ENCODE data around the gene PDYN. TPM values are rescaled to one million over a fixed set of nuclear protein-coding genes. Genes with fewer than 3 reads are reported as not detected.
"Not testable (repeated sequence)": the region's sequence is repeated elsewhere in the genome, so short reads cannot be mapped to it uniquely, and the experiment has no call there.

The PDYN gene
- polyA plus RNA-seq, 1 donor (not counting 4 experiments of a cell fraction or from before 2014, with no cell fraction given), result not detected

GRCh38 chr20:2038161-2038560 lies 44.3 kb upstream of the PDYN start:
- no peaks in the 10 kb centered on the region for H3K9me3 ChIP-seq (ENCODE audit: control insufficient read depth, low read depth, low read length)

GRCh38 chr20:2037296-2037914 lies 43.5 kb upstream of the PDYN start:
- peaks cover 8% of the 10 kb centered on the region for H3K27me3 ChIP-seq (ENCODE audit: control insufficient read depth, extremely low read depth, insufficient read depth, low read length)
- peaks cover 3% of the 10 kb centered on the region for H3K4me1 ChIP-seq (ENCODE audit: control insufficient read depth, extremely low read depth, insufficient read depth, low read length)
- DNase-seq (ENCODE audit: low read depth, low spot score) (no peak), FAIRE-seq (no peak)
- no peaks in the 10 kb centered on the region for H3K9me1 ChIP-seq (ENCODE audit: control insufficient read depth, extremely low read depth, insufficient read depth, low read length)
- no peak overlapping the region for H3K4me3 ChIP-seq (ENCODE audit: control insufficient read depth in 2 of 3, extremely low read depth in 1 of 3, insufficient read depth in 2 of 3, low read depth in 1 of 3, low read length in 3 of 3)
- dilution Hi-C loops (cut with MboI; ENCODE audit: extremely low pct_ligation_motif_present, low sequenced_read_pairs), result no loop called here
- no peak overlapping the region for H3K9ac ChIP-seq (ENCODE audit: control insufficient read depth, extremely low read depth, insufficient read depth, low read length)
- no peak overlapping the region for H2AFZ ChIP-seq (ENCODE audit: control insufficient read depth, low read length)
- H3K36me3 ChIP-seq (ENCODE audit: control insufficient read depth in 2 of 2, extremely low read depth in 1 of 2, insufficient read depth in 2 of 2, low read length in 2 of 2), result no peaks in the 10 kb centered on the region
- no peaks in the 10 kb centered on the region for H3K9me3 ChIP-seq (ENCODE audit: control insufficient read depth, low read depth, low read length)
- no peak overlapping the region for H3K27ac ChIP-seq (ENCODE audit: control insufficient read depth, insufficient read depth, low read length)
- TF ChIP-seq EZH2 (IDR thresholded peaks at IDR 0.05; ENCODE audit: low read length) (no peak), CTCF (optimal IDR thresholded peaks at IDR 0.05 in 1 of 3, IDR thresholded peaks at IDR 0.05 in 1 of 3, conservative IDR thresholded peaks at IDR 0.05 in 1 of 3; ENCODE audit: extremely low read depth in 1 of 3, insufficient read depth in 2 of 3, low read length in 3 of 3) (no peak)
- no peak overlapping the region for H3K4me2 ChIP-seq (ENCODE audit: control insufficient read depth, extremely low read depth, insufficient read depth, low read depth, low read length)
- H3K79me2 ChIP-seq (ENCODE audit: control insufficient read depth, insufficient read depth, low read length), result no peaks in the 10 kb centered on the region
- H4K20me1 ChIP-seq (ENCODE audit: control insufficient read depth, extremely low read depth, insufficient read depth, low read length), result no peaks in the 10 kb centered on the region

More at GRCh38 chr20:2038161-2038560, 44.3 kb upstream of the PDYN start:
- Histone ChIP-seq H2AFZ (ENCODE audit: control insufficient read depth, low read length) (no peak overlapping the region), H3K79me2 (ENCODE audit: control insufficient read depth, insufficient read depth, low read length) (no peaks in the 10 kb centered on the region), H3K4me1 (ENCODE audit: control insufficient read depth, extremely low read depth, insufficient read depth, low read length) (peaks cover 3% of the 10 kb centered on the region), H3K27me3 (ENCODE audit: control insufficient read depth, extremely low read depth, insufficient read depth, low read length) (peaks cover 6% of the 10 kb centered on the region), H3K9me1 (ENCODE audit: control insufficient read depth, extremely low read depth, insufficient read depth, low read length) (no peaks in the 10 kb centered on the region), H3K4me3 (ENCODE audit: control insufficient read depth in 2 of 3, extremely low read depth in 1 of 3, insufficient read depth in 2 of 3, low read depth in 1 of 3, low read length in 3 of 3) (no peak overlapping the region), H3K4me2 (ENCODE audit: control insufficient read depth, extremely low read depth, insufficient read depth, low read depth, low read length) (no peak overlapping the region), H3K36me3 (ENCODE audit: control insufficient read depth in 2 of 2, extremely low read depth in 1 of 2, insufficient read depth in 2 of 2, low read length in 2 of 2) (no peaks in the 10 kb centered on the region), H3K9ac (ENCODE audit: control insufficient read depth, extremely low read depth, insufficient read depth, low read length) (no peak overlapping the region), H4K20me1 (ENCODE audit: control insufficient read depth, extremely low read depth, insufficient read depth, low read length) (no peaks in the 10 kb centered on the region), H3K27ac (ENCODE audit: control insufficient read depth, insufficient read depth, low read length) (no peak overlapping the region)
- no peak for FAIRE-seq
- no peak for DNase-seq (ENCODE audit: low read depth, low spot score)
- TF ChIP-seq CTCF (optimal IDR thresholded peaks at IDR 0.05 in 1 of 3, IDR thresholded peaks at IDR 0.05 in 1 of 3, conservative IDR thresholded peaks at IDR 0.05 in 1 of 3; ENCODE audit: extremely low read depth in 1 of 3, insufficient read depth in 2 of 3, low read length in 3 of 3) (no peak), EZH2 (IDR thresholded peaks at IDR 0.05; ENCODE audit: low read length) (no peak)
- dilution Hi-C loops (cut with MboI; ENCODE audit: extremely low pct_ligation_motif_present, low sequenced_read_pairs), result no loop called here

GRCh38 chr20:2036357-2036756 lies 42.5 kb upstream of the PDYN start:
- DNase-seq (ENCODE audit: low read depth, low spot score); H3K36me3 ChIP-seq (ENCODE audit: control insufficient read depth in 2 of 2, extremely low read depth in 1 of 2, insufficient read depth in 2 of 2, low read length in 2 of 2); H3K4me2 ChIP-seq (ENCODE audit: control insufficient read depth, extremely low read depth, insufficient read depth, low read depth, low read length); FAIRE-seq; H3K79me2 ChIP-seq (ENCODE audit: control insufficient read depth, insufficient read depth, low read length); H3K4me1 ChIP-seq (ENCODE audit: control insufficient read depth, extremely low read depth, insufficient read depth, low read length); H2AFZ ChIP-seq (ENCODE audit: control insufficient read depth, low read length); H3K4me3 ChIP-seq (ENCODE audit: control insufficient read depth in 2 of 3, extremely low read depth in 1 of 3, insufficient read depth in 2 of 3, low read depth in 1 of 3, low read length in 3 of 3); H4K20me1 ChIP-seq (ENCODE audit: control insufficient read depth, extremely low read depth, insufficient read depth, low read length); H3K9me3 ChIP-seq (ENCODE audit: control insufficient read depth, low read depth, low read length); H3K9ac ChIP-seq (ENCODE audit: control insufficient read depth, extremely low read depth, insufficient read depth, low read length); H3K27ac ChIP-seq (ENCODE audit: control insufficient read depth, insufficient read depth, low read length); dilution Hi-C loops (cut with MboI; ENCODE audit: extremely low pct_ligation_motif_present, low sequenced_read_pairs); H3K9me1 ChIP-seq (ENCODE audit: control insufficient read depth, extremely low read depth, insufficient read depth, low read length): not testable (repeated sequence)
- H3K27me3 ChIP-seq (ENCODE audit: control insufficient read depth, extremely low read depth, insufficient read depth, low read length), result peaks cover 14% of the 10 kb centered on the region

Measured in keratinocyte (primary cell).